Skeletal muscle tissue (tissue), 1 donor: Measurements from ENCODE around the gene MRPL40. TPM values are rescaled to one million over a fixed set of nuclear protein-coding genes. Genes with fewer than 3 reads are reported as not detected.

Experiments
- total RNA-seq: library from RNA; depleted of rRNA; stranded (reverse); fragments of >200 nt; gene quantifications from one replicate; pipeline ENCODE4 v1.2.3, GENCODE V29; 2014

MRPL40 gene
- total RNA-seq, 1 donor from 2014 or later: 34.4 TPM

Other genes starting within 250 kb of the MRPL40 start
- 33.4 TPM for gene CLTCL1, start 140.8 kb upstream of the MRPL40 start, total RNA-seq
- 7.3 TPM for gene HIRA, start 812 bp upstream of the MRPL40 start, total RNA-seq
- gene C22orf39, start 15.2 kb downstream of the MRPL40 start, total RNA-seq: 29.2 TPM
- gene UFD1, start 46.6 kb downstream of the MRPL40 start, total RNA-seq: 37.1 TPM
- 3.1 TPM for gene CDC45, start 47.4 kb downstream of the MRPL40 start, total RNA-seq
- gene CLDN5, start 91.9 kb downstream of the MRPL40 start, total RNA-seq: 84.0 TPM